ENCODE data around the gene RSAD2. TPM values are rescaled to one million over a fixed set of nuclear protein-coding genes. Genes with fewer than 3 reads are reported as not detected.
A peak's percentile ranks its signal among the peaks of the same experiment; 100 is the strongest.

RSAD2 gene
- total and polyA plus RNA-seq, 7 donors, result 0.95 to 3.1 (median 2.3) TPM

GRCh38 chr2:6883448-6884122, 6.0 kb downstream of the RSAD2 start:
- H3K27ac ChIP-seq, result peak overlapping the region; percentile 48

DNA sequence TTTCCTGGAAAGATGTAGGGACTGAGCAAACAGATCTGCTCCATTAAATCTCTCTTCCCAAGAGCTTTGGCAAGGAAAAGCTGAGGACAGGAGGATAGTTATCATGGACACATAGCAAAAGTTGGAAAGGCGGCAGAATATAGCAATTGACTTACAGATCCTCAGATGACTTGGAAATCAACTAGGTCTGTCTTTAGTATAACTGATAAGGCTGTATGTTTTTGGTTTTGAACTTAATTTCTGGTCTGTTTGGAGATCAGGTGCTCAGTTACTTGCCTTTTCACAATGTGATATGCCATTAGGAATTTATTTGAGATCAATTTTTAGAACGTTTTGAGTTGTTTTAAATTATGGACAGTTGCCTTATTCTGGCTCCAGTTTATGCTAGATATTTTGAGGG, 8.0 kb downstream of the RSAD2 start:
- 82 to 88% (median 84%) methylated on average over 2 of the region's 2 CpGs for WGBS, 3 donors
- intact Hi-C loops (cut with DNase I), result no loop called here
- Histone ChIP-seq H3K36me3 (ENCODE audit: insufficient read depth in 1 of 2, low read depth in 1 of 2) (no peaks in the 10 kb centered on the region), H3K4me1 (peaks cover 27% of the 10 kb centered on the region), H3K27ac (no peak overlapping the region), H3K4me3 (no peak overlapping the region), H3K9me3 (no peaks in the 10 kb centered on the region), H3K27me3 (ENCODE audit: insufficient read depth in 3 of 3, low read length in 2 of 3) (no peaks in the 10 kb centered on the region)
- ATAC-seq (no peak), DNase-seq (no peak)
- TF ChIP-seq, protein P1, sequence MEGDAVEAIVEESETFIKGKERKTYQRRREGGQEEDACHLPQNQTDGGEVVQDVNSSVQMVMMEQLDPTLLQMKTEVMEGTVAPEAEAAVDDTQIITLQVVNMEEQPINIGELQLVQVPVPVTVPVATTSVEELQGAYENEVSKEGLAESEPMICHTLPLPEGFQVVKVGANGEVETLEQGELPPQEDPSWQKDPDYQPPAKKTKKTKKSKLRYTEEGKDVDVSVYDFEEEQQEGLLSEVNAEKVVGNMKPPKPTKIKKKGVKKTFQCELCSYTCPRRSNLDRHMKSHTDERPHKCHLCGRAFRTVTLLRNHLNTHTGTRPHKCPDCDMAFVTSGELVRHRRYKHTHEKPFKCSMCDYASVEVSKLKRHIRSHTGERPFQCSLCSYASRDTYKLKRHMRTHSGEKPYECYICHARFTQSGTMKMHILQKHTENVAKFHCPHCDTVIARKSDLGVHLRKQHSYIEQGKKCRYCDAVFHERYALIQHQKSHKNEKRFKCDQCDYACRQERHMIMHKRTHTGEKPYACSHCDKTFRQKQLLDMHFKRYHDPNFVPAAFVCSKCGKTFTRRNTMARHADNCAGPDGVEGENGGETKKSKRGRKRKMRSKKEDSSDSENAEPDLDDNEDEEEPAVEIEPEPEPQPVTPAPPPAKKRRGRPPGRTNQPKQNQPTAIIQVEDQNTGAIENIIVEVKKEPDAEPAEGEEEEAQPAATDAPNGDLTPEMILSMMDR (IDR thresholded peaks at IDR 0.05), result no peak

More at GRCh38 chr2:6883448-6884122, 6.0 kb downstream of the RSAD2 start:
- ATAC-seq (peak in 3 of 4 donors; percentile 59 to 87 (median 85)), DNase-seq (no peak)
- H3K4me3 ChIP-seq, result peak overlapping the region; percentile 29
- TF ChIP-seq, protein P1 (IDR thresholded peaks at IDR 0.05), result no peak
- H3K4me1 ChIP-seq, result peaks cover 27% of the 10 kb centered on the region
- WGBS, 3 donors, result 12 to 21% (median 15%) methylated on average over 7 of the region's 7 CpGs
- no peaks in the 10 kb centered on the region for H3K36me3 ChIP-seq (ENCODE audit: insufficient read depth in 1 of 2, low read depth in 1 of 2)
- no peaks in the 10 kb centered on the region for H3K9me3 ChIP-seq
- no peaks in the 10 kb centered on the region for H3K27me3 ChIP-seq (ENCODE audit: insufficient read depth in 3 of 3, low read length in 2 of 3)
- intact Hi-C loops (cut with DNase I), result no loop called here

DNA sequence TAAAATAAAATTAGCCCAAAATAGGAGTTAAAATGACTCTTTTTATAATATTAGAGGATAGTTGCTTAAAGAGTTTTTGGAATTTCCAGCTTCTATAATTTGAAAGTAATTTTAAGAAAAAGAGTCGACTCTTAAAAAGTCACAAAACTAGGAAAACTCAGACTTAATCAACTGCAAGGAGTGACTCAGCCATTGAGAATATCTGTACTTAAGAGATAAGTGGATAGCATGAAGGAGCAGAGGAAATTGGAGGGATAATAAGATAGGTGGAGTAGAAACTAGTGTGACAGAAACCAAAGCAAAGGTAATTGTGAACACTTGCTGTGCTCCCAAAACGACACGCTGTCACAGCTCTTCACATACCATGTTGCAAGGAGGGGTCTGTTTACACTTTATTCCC, 8.4 kb downstream of the RSAD2 start:
- no peak for ATAC-seq

DNA sequence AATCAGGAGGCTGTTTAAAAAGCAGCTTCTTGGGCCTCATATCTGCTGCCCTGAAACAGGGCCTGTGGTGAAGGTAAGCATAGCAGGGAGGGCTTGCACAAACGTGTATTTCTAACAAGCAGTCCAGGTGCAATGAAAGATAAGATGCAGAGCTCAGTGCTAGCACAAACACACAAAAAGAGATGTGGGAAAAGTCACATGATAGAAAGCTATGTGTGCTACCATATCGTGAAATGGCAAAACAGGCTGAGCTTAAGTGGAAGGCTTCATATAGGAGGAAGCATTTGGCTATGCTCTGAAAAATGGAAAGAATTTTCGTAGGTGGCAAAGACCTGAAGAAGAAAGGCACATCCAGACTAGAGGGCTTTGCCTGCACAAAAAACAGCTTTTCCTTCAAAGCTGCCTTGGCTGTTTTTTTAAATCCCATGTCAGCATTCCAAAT, 10.2 kb downstream of the RSAD2 start:
- DNase-seq, result no peak
- no peak for ATAC-seq
- WGBS, 3 donors, result 76 to 86% (median 80%) methylated on average over 3 of the region's 3 CpGs
- Histone ChIP-seq H3K4me3 (no peak overlapping the region), H3K4me1 (peaks cover 17% of the 10 kb centered on the region), H3K27me3 (ENCODE audit: insufficient read depth in 3 of 3, low read length in 2 of 3) (no peaks in the 10 kb centered on the region), H3K9me3 (no peaks in the 10 kb centered on the region), H3K36me3 (ENCODE audit: insufficient read depth in 1 of 2, low read depth in 1 of 2) (no peaks in the 10 kb centered on the region), H3K27ac (no peak overlapping the region)
- intact Hi-C loops (cut with DNase I), result no loop called here
- TF ChIP-seq, protein P1 (IDR thresholded peaks at IDR 0.05), result no peak

More for the DNA sequence above, 8.4 kb downstream of the RSAD2 start:
- intact Hi-C loops (cut with DNase I), result no loop called here
- Histone ChIP-seq H3K4me1 (peaks cover 27% of the 10 kb centered on the region), H3K4me3 (no peak overlapping the region), H3K9me3 (no peaks in the 10 kb centered on the region), H3K27ac (no peak overlapping the region), H3K36me3 (ENCODE audit: insufficient read depth in 1 of 2, low read depth in 1 of 2) (no peaks in the 10 kb centered on the region), H3K27me3 (ENCODE audit: insufficient read depth in 3 of 3, low read length in 2 of 3) (no peaks in the 10 kb centered on the region)
- DNase-seq, result no peak
- TF ChIP-seq, protein P1 (IDR thresholded peaks at IDR 0.05), result no peak
- 89 to 93% (median 90%) methylated on average over 3 of the region's 3 CpGs for WGBS, 3 donors

DNA sequence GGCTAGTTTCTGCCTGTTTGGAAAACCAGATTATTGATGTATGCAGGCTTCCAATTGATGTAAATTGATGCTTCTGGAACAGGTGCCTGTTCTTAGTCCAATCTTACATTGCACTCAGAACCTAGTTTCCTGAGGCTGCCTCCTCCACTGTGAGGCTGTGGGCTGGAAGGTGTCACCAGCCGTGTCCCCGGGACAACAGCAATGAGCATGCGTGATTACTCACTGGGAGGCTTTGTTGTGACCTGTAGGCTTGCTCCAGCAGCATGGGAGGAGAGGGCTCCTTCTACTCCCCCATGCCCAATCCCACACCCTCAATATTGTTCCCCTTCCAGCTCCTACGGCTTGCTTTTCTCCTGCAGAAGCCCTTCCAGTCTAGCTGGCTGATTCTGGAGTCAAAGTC, 11.1 kb downstream of the RSAD2 start:
- H3K27ac ChIP-seq, result no peak overlapping the region
- TF ChIP-seq, protein P1 (IDR thresholded peaks at IDR 0.05), result no peak
- DNase-seq (no peak), ATAC-seq (no peak)
- intact Hi-C loops (cut with DNase I), result no loop called here
- H3K4me3 ChIP-seq, result no peak overlapping the region
- H3K36me3 ChIP-seq (ENCODE audit: insufficient read depth in 1 of 2, low read depth in 1 of 2), result peaks cover 0 to 3% of the 10 kb centered on the region in 2 donors
- no peaks in the 10 kb centered on the region for H3K9me3 ChIP-seq
- H3K27me3 ChIP-seq (ENCODE audit: insufficient read depth in 3 of 3, low read length in 2 of 3), result no peaks in the 10 kb centered on the region
- H3K4me1 ChIP-seq, result peaks cover 7% of the 10 kb centered on the region
- WGBS, 3 donors, result 90 to 94% (median 92%) methylated on average over 4 of the region's 4 CpGs

All from psoas muscle (tissue), 8 donors.